ENCODE measurements around the gene GRIN2D. TPM values are rescaled to one million over a fixed set of nuclear protein-coding genes. Genes with fewer than 3 reads are reported as not detected.

The GRIN2D gene
- total RNA-seq, 2 experiments from 2014 or later = 0.06 TPM; not detected in 1

DNA sequence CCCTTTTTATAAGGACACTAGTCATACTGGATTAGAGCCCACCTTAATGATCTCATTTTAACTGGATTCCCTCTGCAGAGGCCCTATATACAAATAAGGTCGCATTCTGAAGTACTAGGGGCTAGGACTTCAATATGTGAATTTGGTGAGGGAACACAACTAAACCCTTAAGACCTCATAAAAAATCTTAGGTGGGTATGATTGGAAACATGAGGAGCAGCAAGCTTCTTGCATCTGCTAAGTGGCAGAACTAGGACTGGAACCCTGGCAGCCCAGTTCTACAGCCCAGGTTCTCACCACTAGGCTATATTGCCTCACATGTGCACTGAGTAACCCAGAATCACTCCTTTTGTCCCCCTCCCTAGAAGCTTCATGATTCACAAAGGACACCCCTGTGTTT, 35.2 kb downstream of the GRIN2D start:
- no peaks in the 10 kb centered on the region for H3K27me3 ChIP-seq (ENCODE audit: control insufficient read depth in 1 of 2, insufficient read depth in 2 of 2, low read length in 2 of 2)
- DNase-seq (no peak), ATAC-seq (ENCODE audit: poor library complexity) (no peak)
- POLR2A ChIA-PET = no interaction called here
- no peaks in the 10 kb centered on the region for H3K4me1 ChIP-seq (ENCODE audit: insufficient read depth, low read length)
- no peaks in the 10 kb centered on the region for H3K36me3 Mint-ChIP-seq (ENCODE audit: low read depth)
- H3K27ac Mint-ChIP-seq = no peak overlapping the region
- no peaks in the 10 kb centered on the region for H3K4me1 Mint-ChIP-seq (ENCODE audit: low read depth)
- H3K27me3 Mint-ChIP-seq = no peaks in the 10 kb centered on the region
- CTCF ChIA-PET = no interaction called here
- no peaks in the 10 kb centered on the region for H3K9me3 ChIP-seq (ENCODE audit: control insufficient read depth in 1 of 2, insufficient read depth in 1 of 2, low read length in 2 of 2)
- no peaks in the 10 kb centered on the region for H3K36me3 ChIP-seq (ENCODE audit: insufficient read depth, low read length)
- H3K4me3 Mint-ChIP-seq = no peak overlapping the region
- H3K9me3 Mint-ChIP-seq = no peaks in the 10 kb centered on the region
- TF ChIP-seq, protein P1, sequence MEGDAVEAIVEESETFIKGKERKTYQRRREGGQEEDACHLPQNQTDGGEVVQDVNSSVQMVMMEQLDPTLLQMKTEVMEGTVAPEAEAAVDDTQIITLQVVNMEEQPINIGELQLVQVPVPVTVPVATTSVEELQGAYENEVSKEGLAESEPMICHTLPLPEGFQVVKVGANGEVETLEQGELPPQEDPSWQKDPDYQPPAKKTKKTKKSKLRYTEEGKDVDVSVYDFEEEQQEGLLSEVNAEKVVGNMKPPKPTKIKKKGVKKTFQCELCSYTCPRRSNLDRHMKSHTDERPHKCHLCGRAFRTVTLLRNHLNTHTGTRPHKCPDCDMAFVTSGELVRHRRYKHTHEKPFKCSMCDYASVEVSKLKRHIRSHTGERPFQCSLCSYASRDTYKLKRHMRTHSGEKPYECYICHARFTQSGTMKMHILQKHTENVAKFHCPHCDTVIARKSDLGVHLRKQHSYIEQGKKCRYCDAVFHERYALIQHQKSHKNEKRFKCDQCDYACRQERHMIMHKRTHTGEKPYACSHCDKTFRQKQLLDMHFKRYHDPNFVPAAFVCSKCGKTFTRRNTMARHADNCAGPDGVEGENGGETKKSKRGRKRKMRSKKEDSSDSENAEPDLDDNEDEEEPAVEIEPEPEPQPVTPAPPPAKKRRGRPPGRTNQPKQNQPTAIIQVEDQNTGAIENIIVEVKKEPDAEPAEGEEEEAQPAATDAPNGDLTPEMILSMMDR (IDR thresholded peaks at IDR 0.05) = no peak
- no peak overlapping the region for H3K4me3 ChIP-seq (ENCODE audit: low read length)
- H3K27ac ChIP-seq (ENCODE audit: low read depth in 1 of 2, low read length in 2 of 2) = no peak overlapping the region
- intact Hi-C loops (cut with DNase I, micrococcal nuclease) = no loop called here

DNA sequence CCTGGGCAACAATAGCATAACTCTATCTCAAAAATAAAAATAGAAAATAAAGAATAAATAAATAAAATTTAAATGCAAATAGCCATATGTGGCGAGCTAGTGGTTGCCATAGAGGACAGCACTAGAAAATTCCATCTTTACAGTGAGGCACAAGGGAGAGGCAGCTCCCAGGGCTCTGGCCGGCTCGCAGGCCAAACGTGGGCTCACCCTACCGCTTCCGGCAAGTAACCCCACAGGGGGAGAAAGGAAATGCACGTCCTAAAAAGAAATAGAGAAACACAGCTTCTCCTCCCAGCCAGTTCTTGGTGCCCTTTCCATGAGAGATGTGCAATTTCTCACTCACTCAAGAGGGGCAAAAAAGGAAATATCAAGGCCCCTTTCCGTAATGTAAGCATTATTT, 39.9 kb downstream of the GRIN2D start:
- peaks cover 7 to 15% of the 10 kb centered on the region in 2 experiments for H3K27me3 ChIP-seq (ENCODE audit: control insufficient read depth in 1 of 2, insufficient read depth in 2 of 2, low read length in 2 of 2)
- DNase-seq (no peak), ATAC-seq (ENCODE audit: poor library complexity) (no peak)
- H3K27ac ChIP-seq (ENCODE audit: low read depth in 1 of 2, low read length in 2 of 2) = no peak overlapping the region
- no peak overlapping the region for H3K27ac Mint-ChIP-seq
- intact Hi-C loops (cut with DNase I, micrococcal nuclease) = no loop called here
- H3K27me3 Mint-ChIP-seq = peaks cover 21% of the 10 kb centered on the region
- no peaks in the 10 kb centered on the region for H3K4me1 Mint-ChIP-seq (ENCODE audit: low read depth)
- H3K9me3 Mint-ChIP-seq = no peaks in the 10 kb centered on the region
- CTCF ChIA-PET = interaction anchor here (0.6 kb wide), 1 partner anchor 120 kb away, joined by 4 read pairs; no protein-coding TSS in a partner anchor
- H3K36me3 ChIP-seq (ENCODE audit: insufficient read depth, low read length) = no peaks in the 10 kb centered on the region
- H3K4me1 ChIP-seq (ENCODE audit: insufficient read depth, low read length) = no peaks in the 10 kb centered on the region
- no peak overlapping the region for H3K4me3 Mint-ChIP-seq
- H3K4me3 ChIP-seq (ENCODE audit: low read length) = no peak overlapping the region
- no peaks in the 10 kb centered on the region for H3K36me3 Mint-ChIP-seq (ENCODE audit: low read depth)
- no peaks in the 10 kb centered on the region for H3K9me3 ChIP-seq (ENCODE audit: control insufficient read depth in 1 of 2, insufficient read depth in 1 of 2, low read length in 2 of 2)
- TF ChIP-seq, protein P1 (IDR thresholded peaks at IDR 0.05) = no peak
- POLR2A ChIA-PET = no interaction called here

DNA sequence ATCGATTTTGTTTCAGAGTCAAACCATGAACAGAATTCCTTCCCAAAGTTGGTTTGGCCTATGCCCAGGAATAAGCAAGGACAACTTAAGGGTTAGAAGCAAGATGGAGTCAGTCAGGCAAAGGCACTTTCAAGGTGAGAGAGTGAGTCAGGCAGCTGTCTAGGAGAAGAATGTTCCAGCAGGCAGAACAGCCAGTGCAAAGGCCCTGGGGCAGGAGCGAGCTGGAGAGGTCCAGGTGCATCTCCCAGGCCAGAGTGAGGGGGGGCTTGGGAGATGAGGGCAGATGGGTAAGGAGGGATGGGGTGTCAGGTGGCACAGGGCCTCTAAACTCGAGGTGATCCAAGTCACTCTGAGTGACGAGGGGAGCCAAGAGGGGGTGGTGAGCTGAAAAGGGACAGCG, 43.1 kb downstream of the GRIN2D start:
- TF ChIP-seq, protein P1 (IDR thresholded peaks at IDR 0.05) = no peak
- H3K9me3 Mint-ChIP-seq = no peaks in the 10 kb centered on the region

More for the DNA sequence above, 43.1 kb downstream of the GRIN2D start:
- ChIA-PET POLR2A (no interaction called here), CTCF (no interaction called here)
- intact Hi-C loops (cut with DNase I, micrococcal nuclease) = no loop called here
- peaks cover 32% of the 10 kb centered on the region for H3K27me3 Mint-ChIP-seq
- Histone ChIP-seq H3K4me1 (ENCODE audit: insufficient read depth, low read length) (no peaks in the 10 kb centered on the region), H3K9me3 (ENCODE audit: control insufficient read depth in 1 of 2, insufficient read depth in 1 of 2, low read length in 2 of 2) (no peaks in the 10 kb centered on the region), H3K27me3 (ENCODE audit: control insufficient read depth in 1 of 2, insufficient read depth in 2 of 2, low read length in 2 of 2) (peaks cover 14 to 26% of the 10 kb centered on the region in 2 experiments), H3K36me3 (ENCODE audit: insufficient read depth, low read length) (no peaks in the 10 kb centered on the region), H3K4me3 (ENCODE audit: low read length) (no peak overlapping the region), H3K27ac (ENCODE audit: low read depth in 1 of 2, low read length in 2 of 2) (no peak overlapping the region)
- H3K4me1 Mint-ChIP-seq (ENCODE audit: low read depth) = no peaks in the 10 kb centered on the region
- H3K27ac Mint-ChIP-seq = no peak overlapping the region
- H3K36me3 Mint-ChIP-seq (ENCODE audit: low read depth) = no peaks in the 10 kb centered on the region
- no peak for ATAC-seq (ENCODE audit: poor library complexity)
- no peak for DNase-seq
- no peak overlapping the region for H3K4me3 Mint-ChIP-seq
